ENCODE results near the gene PNPLA1. TPM values are rescaled to one million over a fixed set of nuclear protein-coding genes. Genes with fewer than 3 reads are reported as not detected.

PNPLA1 gene
- total RNA-seq, 1 experiment from 2014 or later = not detected

- TF ChIP-seq NR2C2 (CRISPR knock-in tag; IDR thresholded peaks at IDR 0.05) (no peak), JUN (CRISPR knock-in tag; IDR thresholded peaks at IDR 0.05) (no peak), RORB (CRISPR knock-in tag; IDR thresholded peaks at IDR 0.05) (no peak), SMAD4 (CRISPR knock-in tag; IDR thresholded peaks at IDR 0.05) (no peak), MLX (CRISPR knock-in tag; IDR thresholded peaks at IDR 0.05) (no peak), STAT6 (CRISPR knock-in tag; conservative IDR thresholded peaks at IDR 0.05; ENCODE audit: low read depth) (no peak), IRF1 (CRISPR knock-in tag; IDR thresholded peaks at IDR 0.05) (no peak), ZNF512 (CRISPR knock-in tag; IDR thresholded peaks at IDR 0.05; ENCODE audit: borderline replicate concordance) (no peak), ZNF263 (CRISPR knock-in tag; IDR thresholded peaks at IDR 0.05; ENCODE audit: low read depth) (no peak), MXD4 (CRISPR knock-in tag; IDR thresholded peaks at IDR 0.05; ENCODE audit: borderline replicate concordance) (no peak), TEAD4 (CRISPR knock-in tag; IDR thresholded peaks at IDR 0.05) (no peak), NR3C1 (CRISPR knock-in tag; conservative IDR thresholded peaks at IDR 0.05; ENCODE audit: low read depth) (no peak), CREB1 (CRISPR knock-in tag; IDR thresholded peaks at IDR 0.05) (no peak), FOXK1 (CRISPR knock-in tag; IDR thresholded peaks at IDR 0.05) (peak; percentile 46; the same call in 1 of the 2 replicates), GRHL2 (CRISPR knock-in tag; IDR thresholded peaks at IDR 0.05; ENCODE audit: insufficient replicate concordance, severe bottlenecking) (no peak), E2F4 (CRISPR knock-in tag; IDR thresholded peaks at IDR 0.05; ENCODE audit: borderline replicate concordance, low read depth) (no peak), OVOL2 (CRISPR knock-in tag; IDR thresholded peaks at IDR 0.05; ENCODE audit: borderline replicate concordance) (no peak), KAT7 (CRISPR knock-in tag; IDR thresholded peaks at IDR 0.05; ENCODE audit: borderline replicate concordance) (no peak), MAX (CRISPR knock-in tag; IDR thresholded peaks at IDR 0.05) (no peak; the same call in 1 of the 2 replicates), FOXP1 (CRISPR knock-in tag; IDR thresholded peaks at IDR 0.05; ENCODE audit: borderline replicate concordance) (no peak), E2F1 (CRISPR knock-in tag; IDR thresholded peaks at IDR 0.05) (no peak), HMGXB4 (CRISPR knock-in tag; IDR thresholded peaks at IDR 0.05) (peak; percentile 47; the same call in 1 of the 2 replicates), SP1 (CRISPR knock-in tag; conservative IDR thresholded peaks at IDR 0.05) (0 out of 2 replicates have a peak, but pooled peaks have one; percentile 43), ZNF121 (CRISPR knock-in tag; IDR thresholded peaks at IDR 0.05) (no peak), MYBL2 (CRISPR knock-in tag; IDR thresholded peaks at IDR 0.05) (no peak), ZNF416 (CRISPR knock-in tag; IDR thresholded peaks at IDR 0.05) (no peak), SOX15 (CRISPR knock-in tag; IDR thresholded peaks at IDR 0.05) (no peak)
These were observed 71.0 kb downstream of the PNPLA1 start (continued) for GRCh38 chr6:36340618-36341454.

All from WTC11 (cell line).